Brain microvascular endothelial cell (primary cell): ENCODE measurements around the gene LAMB3.

ENCODE experiments used
- DNase-seq: peaks from one replicate; pipeline ENCODE4 v3.0.0-alpha.2; 2020
- H3K27ac ChIP-seq: fragments of 250-450 bp; sonication (Bioruptor Pico); 2 replicates; pipeline ENCODE4 v1.5.1; 2020; ENCODE audit warnings: mild to moderate bottlenecking, moderate library complexity
- H3K27me3 ChIP-seq: fragments of 250-450 bp; sonication (Bioruptor Pico); replicated peaks from 2 replicates; pipeline ENCODE4 v1.5.1; 2020; ENCODE audit warnings: mild to moderate bottlenecking
- H3K36me3 ChIP-seq: fragments of 250-450 bp; sonication (Bioruptor Pico); replicated peaks from 2 replicates; pipeline ENCODE4 v1.5.1; 2020; ENCODE audit warnings: mild to moderate bottlenecking
- H3K4me3 ChIP-seq: 2 replicates; pipeline ENCODE4 v1.5.1; 2011; ENCODE audit warnings: low read depth, mild to moderate bottlenecking, control low read depth, low read length, moderate library complexity
- CTCF ChIP-seq: IDR thresholded peaks from 2 replicates; pipeline ENCODE4 v1.5.1; 2011; ENCODE audit warnings: low read depth, mild to moderate bottlenecking, moderate library complexity, low read length, control low read depth, inconsistent platforms; ENCODE audit errors: missing control alignments
- in situ Hi-C: cut with HindIII; loops from 2 replicates; pipeline ENCODE4 v1.10.0; 2017; ENCODE audit warnings: low sequenced_read_pairs, low pct_ligation_motif_present

Gene LAMB3

GRCh38 chr1:209601809-209602657 lies 50.2 kb downstream of the LAMB3 start:
- H3K36me3 ChIP-seq: no peaks in the 10 kb centered on the region
- no peaks in the 10 kb centered on the region for H3K27me3 ChIP-seq
- in situ Hi-C loops: no loop called here
- H3K27ac ChIP-seq: no peak overlapping the region
- peak; percentile 28 for DNase-seq
- H3K4me3 ChIP-seq: no peak overlapping the region
- TF ChIP-seq CTCF: peak; percentile 85

- no peak for DNase-seq
- in situ Hi-C loops: no loop called here
Measured at GRCh38 chr1:209600541-209600940, 51.7 kb downstream of the LAMB3 start.

GRCh38 chr1:209598227-209598626 lies 54.0 kb downstream of the LAMB3 start:
- no peak for TF ChIP-seq CTCF
- DNase-seq: no peak
- Histone ChIP-seq H3K4me3 (no peak overlapping the region), H3K27me3 (no peaks in the 10 kb centered on the region), H3K36me3 (no peaks in the 10 kb centered on the region), H3K27ac (no peak overlapping the region)
- in situ Hi-C loops: loop anchor here (25.0 kb wide), 1 partner anchor 89 kb away; the partner anchor contains the start of gene G0S2

More at GRCh38 chr1:209600541-209600940, 51.7 kb downstream of the LAMB3 start:
- Histone ChIP-seq H3K27me3 (no peaks in the 10 kb centered on the region), H3K4me3 (no peak overlapping the region), H3K27ac (no peak overlapping the region), H3K36me3 (no peaks in the 10 kb centered on the region)
- no peak for TF ChIP-seq CTCF

- H3K27me3 ChIP-seq: no peaks in the 10 kb centered on the region
- no peak for DNase-seq
- no peak for TF ChIP-seq CTCF
- no peak overlapping the region for H3K27ac ChIP-seq
- in situ Hi-C loops: loop anchor here (25.0 kb wide), 1 partner anchor 90 kb away; the partner anchor contains the start of gene G0S2
- no peak overlapping the region for H3K4me3 ChIP-seq
- H3K36me3 ChIP-seq: no peaks in the 10 kb centered on the region
Measured at GRCh38 chr1:209597499-209597898, 54.7 kb downstream of the LAMB3 start.

GRCh38 chr1:209595599-209596285 lies 56.5 kb downstream of the LAMB3 start:
- no peaks in the 10 kb centered on the region for H3K36me3 ChIP-seq
- H3K27me3 ChIP-seq: no peaks in the 10 kb centered on the region
- TF ChIP-seq CTCF: no peak
- in situ Hi-C loops: loop anchor here (25.0 kb wide), 1 partner anchor 92 kb away; the partner anchor contains the start of gene G0S2
- no peak for DNase-seq
- H3K4me3 ChIP-seq: no peak overlapping the region
- H3K27ac ChIP-seq: no peak overlapping the region
